H7 (cell line): Measurements from ENCODE around the gene SPATA2. TPM values are rescaled to one million over a fixed set of nuclear protein-coding genes. Genes with fewer than 3 reads are reported as not detected.
"Not testable (repeated sequence)": the region's sequence is repeated elsewhere in the genome, so short reads cannot be mapped to it uniquely, and the experiment has no call there.

Source experiments
- DNase-seq: peaks from one replicate; pipeline ENCODE4 v3.0.0; 2012
- H3K27me3 ChIP-seq: 2 replicates; pipeline ENCODE4 v1.6.0; 2011; ENCODE audit warnings: mild to moderate bottlenecking, low read length; ENCODE audit not compliant: control insufficient read depth, insufficient read depth
- H3K36me3 ChIP-seq: replicated peaks from 2 replicates; pipeline ENCODE4 v1.5.1; 2011; ENCODE audit warnings: low read length; ENCODE audit not compliant: control insufficient read depth, insufficient read depth
- H3K4me3 ChIP-seq: 2 replicates; pipeline ENCODE4 v1.5.1; 2011; ENCODE audit warnings: low read depth, mild to moderate bottlenecking, control low read depth, low read length, moderate library complexity; ENCODE audit not compliant: insufficient read depth
- total RNA-seq: library from RNA; depleted of rRNA; stranded (reverse); fragments of >200 nt; shearing (Covaris generic); gene quantifications from 2 replicates; pipeline ENCODE4 v1.2.3, GENCODE V29; 2014

SPATA2 gene
- total RNA-seq, 1 experiment from 2014 or later = 11.5 TPM

DNA sequence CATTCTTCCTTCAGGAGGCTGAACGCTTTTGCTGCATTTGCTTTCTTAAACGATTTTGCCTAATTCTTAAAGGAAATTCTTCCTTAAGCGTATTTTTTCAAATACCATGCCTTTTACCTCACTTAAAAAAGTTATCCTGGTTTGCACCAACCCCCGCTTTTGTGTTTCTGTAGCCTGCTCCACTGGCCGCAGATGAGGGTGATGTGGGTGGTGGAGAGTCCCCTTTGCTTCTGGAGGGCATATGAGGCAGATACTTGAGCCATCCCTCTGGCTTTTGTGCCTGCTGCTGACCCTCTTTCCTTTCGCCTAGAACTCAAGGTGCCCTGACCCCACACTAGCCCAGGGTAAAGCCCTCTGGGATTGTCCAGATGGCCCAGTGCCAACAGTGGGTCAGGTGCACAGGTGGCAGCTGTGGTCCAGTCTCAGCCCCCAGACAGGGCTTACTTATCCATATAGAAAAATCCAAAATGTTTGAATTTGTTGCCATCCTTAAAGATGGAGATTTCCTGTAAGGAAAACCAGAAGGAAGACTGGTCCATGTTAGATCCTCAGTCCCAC lies 43.9 kb downstream of the SPATA2 start:
- H3K36me3 ChIP-seq = no peaks in the 10 kb centered on the region
- DNase-seq = no peak
- no peak overlapping the region for H3K4me3 ChIP-seq
- H3K27me3 ChIP-seq = no peaks in the 10 kb centered on the region

DNA sequence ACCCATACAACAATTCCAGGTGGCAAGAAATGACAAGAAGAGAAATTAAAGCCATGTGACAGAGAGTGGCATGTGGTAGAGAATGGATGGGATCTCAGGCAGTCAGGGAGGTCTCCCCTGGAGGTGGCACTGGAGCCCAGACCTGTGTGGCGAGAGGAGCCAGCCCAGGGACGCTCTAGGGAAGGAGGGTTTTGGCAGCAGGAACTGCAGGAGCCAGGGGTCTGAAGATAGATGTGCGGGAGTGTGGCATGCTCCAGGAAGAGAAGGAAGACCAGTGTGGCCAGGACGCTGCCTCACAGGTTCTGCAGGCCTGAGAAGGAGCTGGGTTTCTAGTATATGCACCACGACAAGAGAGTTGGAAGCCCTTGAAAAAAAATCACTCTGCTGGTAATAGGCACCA lies 45.1 kb downstream of the SPATA2 start:
- Histone ChIP-seq H3K4me3 (no peak overlapping the region), H3K36me3 (peaks cover 2% of the 10 kb centered on the region; the same call in 1 of the 2 replicates), H3K27me3 (no peaks in the 10 kb centered on the region)
- DNase-seq = no peak

- no peak overlapping the region for H3K4me3 ChIP-seq
- DNase-seq = no peak
- peaks cover 2% of the 10 kb centered on the region for H3K36me3 ChIP-seq
- no peaks in the 10 kb centered on the region for H3K27me3 ChIP-seq
Measured at GRCh38 chr20:49868964-49869363, 46.4 kb downstream of the SPATA2 start.

DNA sequence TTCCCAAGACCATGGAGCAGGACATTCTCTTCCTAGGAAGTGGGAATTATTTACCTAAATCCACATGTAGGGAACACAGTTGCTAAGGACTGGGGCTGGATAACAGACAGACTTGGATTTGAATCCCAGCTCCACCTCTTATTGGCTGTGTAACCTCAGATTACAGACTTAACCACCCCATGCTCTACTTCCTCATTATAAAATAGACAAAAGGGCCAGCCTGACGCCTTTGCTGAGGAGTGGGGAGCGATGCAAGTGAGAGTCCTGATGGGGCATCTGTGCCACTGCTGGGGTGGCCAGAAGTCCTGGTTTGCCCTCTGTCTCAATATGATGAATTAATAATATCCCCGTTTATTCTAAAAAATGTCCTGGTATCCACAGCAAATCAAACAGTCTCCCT lies 46.8 kb downstream of the SPATA2 start:
- H3K27me3 ChIP-seq = no peaks in the 10 kb centered on the region
- H3K4me3 ChIP-seq = no peak overlapping the region
- H3K36me3 ChIP-seq = peaks cover 2% of the 10 kb centered on the region
- DNase-seq = no peak

- Histone ChIP-seq H3K4me3 (no peak overlapping the region), H3K27me3 (no peaks in the 10 kb centered on the region), H3K36me3 (peaks cover 2% of the 10 kb centered on the region)
- DNase-seq = peak; percentile 54
Measured at GRCh38 chr20:49867453-49868215, 47.7 kb downstream of the SPATA2 start.

GRCh38 chr20:49866051-49866450 lies 49.3 kb downstream of the SPATA2 start:
- DNase-seq = no peak
- Histone ChIP-seq H3K36me3 (peaks cover 2% of the 10 kb centered on the region), H3K4me3 (no peak overlapping the region), H3K27me3 (no peaks in the 10 kb centered on the region)

DNA sequence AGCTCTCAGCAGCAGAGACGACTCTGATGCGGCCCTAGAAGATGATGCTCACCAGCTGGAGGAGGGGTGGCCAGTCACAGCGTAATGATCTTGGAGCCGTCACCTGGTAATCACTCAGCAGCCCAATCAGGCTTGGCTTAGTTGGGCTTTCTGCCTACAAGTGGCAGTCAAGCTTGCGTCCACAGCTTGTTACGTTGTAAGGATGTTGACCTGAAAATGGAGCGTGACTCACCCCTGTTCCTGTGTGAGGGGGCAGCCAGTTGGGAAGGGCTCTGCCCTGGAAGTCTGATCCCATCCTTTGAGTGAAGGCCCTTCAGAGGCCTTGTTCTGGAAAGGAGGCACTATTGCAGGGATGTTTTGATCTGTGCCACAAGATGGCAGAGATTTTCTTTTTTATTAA lies 49.8 kb downstream of the SPATA2 start:
- DNase-seq = no peak
- no peaks in the 10 kb centered on the region for H3K27me3 ChIP-seq
- H3K4me3 ChIP-seq = no peak overlapping the region
- H3K36me3 ChIP-seq = peaks cover 2% of the 10 kb centered on the region

- DNase-seq = no peak
- no peak overlapping the region for H3K4me3 ChIP-seq
- H3K27me3 ChIP-seq = no peaks in the 10 kb centered on the region
- H3K36me3 ChIP-seq = peaks cover 2% of the 10 kb centered on the region
Measured at GRCh38 chr20:49863666-49864065, 51.7 kb downstream of the SPATA2 start.

- no peaks in the 10 kb centered on the region for H3K27me3 ChIP-seq
- H3K36me3 ChIP-seq = peaks cover 2% of the 10 kb centered on the region
- DNase-seq = no peak
- H3K4me3 ChIP-seq = no peak overlapping the region
Measured at GRCh38 chr20:49862607-49863200, 52.6 kb downstream of the SPATA2 start.

DNA sequence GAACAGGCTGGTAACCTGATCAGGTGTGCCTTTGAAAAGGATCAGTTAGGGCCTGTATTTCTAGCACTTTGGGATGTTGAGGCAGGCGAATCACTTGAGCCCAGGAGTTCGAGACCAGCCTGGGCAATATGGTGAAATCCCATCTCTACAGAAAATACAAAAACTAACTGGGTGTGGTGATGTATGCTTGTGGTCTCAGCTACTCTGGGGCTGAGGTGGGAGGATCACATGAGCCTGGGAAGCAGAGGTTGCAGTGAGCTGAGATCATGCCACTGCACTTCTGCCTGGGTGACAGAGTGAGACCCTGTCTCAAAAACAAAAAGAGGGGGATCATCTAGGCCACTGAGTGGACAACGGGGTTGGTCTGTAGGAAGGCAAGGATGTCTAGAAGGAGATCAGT lies 54.1 kb downstream of the SPATA2 start:
- not testable (repeated sequence) for H3K27me3 ChIP-seq, DNase-seq, H3K36me3 ChIP-seq, H3K4me3 ChIP-seq

DNA sequence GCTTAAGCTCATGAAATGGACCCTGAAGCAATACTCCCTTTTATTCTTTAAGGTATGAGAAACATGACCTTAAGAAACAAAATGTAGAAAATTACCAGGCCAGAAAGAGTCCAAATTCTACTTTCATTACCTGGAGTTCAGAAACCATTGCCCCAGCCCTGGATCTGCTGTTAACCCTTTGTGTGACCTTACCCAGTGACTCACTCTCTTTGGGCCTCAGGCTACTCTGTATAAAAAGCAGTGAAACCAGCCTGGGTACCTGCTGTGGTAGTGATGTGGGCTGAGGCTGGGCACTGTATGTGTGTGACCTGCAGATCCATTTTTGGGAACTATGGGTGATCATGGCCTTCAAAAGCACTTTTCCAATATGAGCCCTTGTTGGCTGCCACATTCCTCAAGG lies 55.5 kb downstream of the SPATA2 start:
- no peak for DNase-seq
- Histone ChIP-seq H3K4me3 (no peak overlapping the region), H3K27me3 (no peaks in the 10 kb centered on the region), H3K36me3 (no peaks in the 10 kb centered on the region; the same call in none of the 2 replicates)

GRCh38 chr20:49859011-49859410 lies 56.3 kb downstream of the SPATA2 start:
- Histone ChIP-seq H3K27me3 (no peaks in the 10 kb centered on the region), H3K36me3 (no peaks in the 10 kb centered on the region; the same call in none of the 2 replicates), H3K4me3 (no peak overlapping the region)
- DNase-seq = no peak

GRCh38 chr20:49858076-49858585 lies 57.2 kb downstream of the SPATA2 start:
- no peak for DNase-seq
- Histone ChIP-seq H3K4me3 (no peak overlapping the region), H3K36me3 (no peaks in the 10 kb centered on the region; the same call in none of the 2 replicates), H3K27me3 (no peaks in the 10 kb centered on the region)

DNA sequence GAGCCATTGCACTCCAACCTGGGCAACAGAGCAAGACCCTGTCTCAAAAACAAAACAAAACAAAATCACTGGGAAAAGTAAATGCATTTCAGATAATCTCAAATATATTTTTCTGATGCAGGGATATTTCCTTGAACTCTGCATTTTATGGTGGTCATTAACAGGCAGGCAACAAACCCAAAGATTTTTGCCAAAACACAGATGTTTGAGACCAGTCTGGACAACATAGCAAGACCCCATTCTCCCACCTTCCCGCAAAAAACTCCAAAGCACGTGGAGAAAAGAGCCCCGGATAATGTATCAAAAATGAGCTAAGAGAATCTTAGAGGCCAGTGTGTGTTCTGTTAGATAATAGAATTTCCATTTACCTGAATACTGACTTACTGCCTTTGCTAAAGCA lies 58.4 kb downstream of the SPATA2 start:
- no peak overlapping the region for H3K4me3 ChIP-seq
- H3K27me3 ChIP-seq = no peaks in the 10 kb centered on the region
- DNase-seq = no peak
- H3K36me3 ChIP-seq = no peaks in the 10 kb centered on the region; the same call in none of the 2 replicates
